ENCODE results near the gene SORCS2.

Gene SORCS2

GRCh38 chr4:7326306-7326692 lies 134.0 kb downstream of the SORCS2 start:
- no peaks in the 10 kb centered on the region for H3K9me3 ChIP-seq (ENCODE audit: insufficient read depth, low read length, severe bottlenecking)
- no peak overlapping the region for H3K4me2 ChIP-seq (ENCODE audit: insufficient read depth, low read length)
- H3K4me1 ChIP-seq (ENCODE audit: insufficient read depth, low read length): no peaks in the 10 kb centered on the region
- H3K27ac ChIP-seq (ENCODE audit: low read length): no peak overlapping the region
- no peak for DNase-seq
- no peak overlapping the region for H3K9ac ChIP-seq (ENCODE audit: low read depth, low read length)
- H3K36me3 ChIP-seq (ENCODE audit: insufficient read depth, low read length): no peaks in the 10 kb centered on the region
- H3K4me3 ChIP-seq (ENCODE audit: low read depth in 1 of 2, low read length in 2 of 2): no peak overlapping the region
- H2AFZ ChIP-seq (ENCODE audit: low read depth, low read length): no peak overlapping the region
- no peaks in the 10 kb centered on the region for H3K79me2 ChIP-seq (ENCODE audit: insufficient read depth, low read length)
- H4K20me1 ChIP-seq (ENCODE audit: insufficient read depth, low read length): no peaks in the 10 kb centered on the region; the same call in 1 of the 2 replicates
- no peaks in the 10 kb centered on the region for H3K27me3 ChIP-seq (ENCODE audit: insufficient read depth, low read length, poor library complexity)
- no peak for ATAC-seq (ENCODE audit: insufficient read depth, low read depth)
- TF ChIP-seq EZH2 (IDR thresholded peaks at IDR 0.05; ENCODE audit: borderline replicate concordance, low read depth, low read length, severe bottlenecking) (no peak), CTCF (IDR thresholded peaks at IDR 0.05; ENCODE audit: borderline replicate concordance, extremely low read depth, low read length, poor library complexity, severe bottlenecking) (no peak)

- H2AFZ ChIP-seq (ENCODE audit: low read depth, low read length): no peak overlapping the region
- H3K36me3 ChIP-seq (ENCODE audit: insufficient read depth, low read length): no peaks in the 10 kb centered on the region
- no peaks in the 10 kb centered on the region for H3K27me3 ChIP-seq (ENCODE audit: insufficient read depth, low read length, poor library complexity)
- no peak for DNase-seq
- H3K27ac ChIP-seq (ENCODE audit: low read length): no peak overlapping the region
- TF ChIP-seq EZH2 (IDR thresholded peaks at IDR 0.05; ENCODE audit: borderline replicate concordance, low read depth, low read length, severe bottlenecking) (no peak), CTCF (IDR thresholded peaks at IDR 0.05; ENCODE audit: borderline replicate concordance, extremely low read depth, low read length, poor library complexity, severe bottlenecking) (no peak)
- H3K4me1 ChIP-seq (ENCODE audit: insufficient read depth, low read length): no peaks in the 10 kb centered on the region
- H3K9ac ChIP-seq (ENCODE audit: low read depth, low read length): no peak overlapping the region
- H4K20me1 ChIP-seq (ENCODE audit: insufficient read depth, low read length): no peaks in the 10 kb centered on the region; the same call in 1 of the 2 replicates
- no peak overlapping the region for H3K4me2 ChIP-seq (ENCODE audit: insufficient read depth, low read length)
- ATAC-seq (ENCODE audit: insufficient read depth, low read depth): no peak
- no peak overlapping the region for H3K4me3 ChIP-seq (ENCODE audit: low read depth in 1 of 2, low read length in 2 of 2)
- no peaks in the 10 kb centered on the region for H3K79me2 ChIP-seq (ENCODE audit: insufficient read depth, low read length)
- H3K9me3 ChIP-seq (ENCODE audit: insufficient read depth, low read length, severe bottlenecking): no peaks in the 10 kb centered on the region
Observed at GRCh38 chr4:7326693-7327340, 134.5 kb downstream of the SORCS2 start.

- Histone ChIP-seq H3K79me2 (ENCODE audit: insufficient read depth, low read length) (no peaks in the 10 kb centered on the region), H2AFZ (ENCODE audit: low read depth, low read length) (no peak overlapping the region), H3K36me3 (ENCODE audit: insufficient read depth, low read length) (no peaks in the 10 kb centered on the region), H3K9me3 (ENCODE audit: insufficient read depth, low read length, severe bottlenecking) (no peaks in the 10 kb centered on the region), H4K20me1 (ENCODE audit: insufficient read depth, low read length) (no peaks in the 10 kb centered on the region; the same call in 1 of the 2 replicates), H3K27ac (ENCODE audit: low read length) (no peak overlapping the region), H3K27me3 (ENCODE audit: insufficient read depth, low read length, poor library complexity) (no peaks in the 10 kb centered on the region), H3K9ac (ENCODE audit: low read depth, low read length) (no peak overlapping the region), H3K4me2 (ENCODE audit: insufficient read depth, low read length) (no peak overlapping the region), H3K4me3 (ENCODE audit: low read depth in 1 of 2, low read length in 2 of 2) (no peak overlapping the region), H3K4me1 (ENCODE audit: insufficient read depth, low read length) (no peaks in the 10 kb centered on the region)
- DNase-seq (no peak), ATAC-seq (ENCODE audit: insufficient read depth, low read depth) (no peak)
- no peak for TF ChIP-seq CTCF (IDR thresholded peaks at IDR 0.05; ENCODE audit: borderline replicate concordance, extremely low read depth, low read length, poor library complexity, severe bottlenecking)
Observed at GRCh38 chr4:7327341-7327885, 135.1 kb downstream of the SORCS2 start.
